B cell (primary cell): ENCODE measurements around the gene CUL1. TPM values are rescaled to one million over a fixed set of nuclear protein-coding genes. Genes with fewer than 3 reads are reported as not detected.
A peak's percentile ranks its signal among the peaks of the same experiment; 100 is the strongest.

ENCODE experiments used
- ATAC-seq: fragments of 200-7000 bp; cut with Tn5 transposase; one replicate; pipeline ENCODE4 v1.10.0; 2021; ENCODE audit warnings: low read depth, mild to moderate bottlenecking, moderate number of reproducible peaks, moderate library complexity
- CTCF ChIA-PET: fragments of 350-600 bp; sonication (Branson Sonifier 250); formaldehyde crosslinking; loops from one replicate; lab custom pipeline; 2021; ENCODE audit warnings: antibody characterized with exemption, inconsistent platforms; lab: Charles Lee
- POLR2A ChIA-PET: fragments of 350-600 bp; sonication (Branson Sonifier 250); formaldehyde crosslinking; loops from one replicate; lab custom pipeline; 2021; ENCODE audit warnings: antibody characterized with exemption; lab: Charles Lee
- DNase-seq: peaks from one replicate; pipeline ENCODE4 v3.0.0; 2013
- H2AFZ ChIP-seq: 2 replicates; pipeline ENCODE4 v1.6.1; 2012; ENCODE audit warnings: mild to moderate bottlenecking, low read depth, low read length; ENCODE audit not compliant: insufficient read depth, poor library complexity, severe bottlenecking
- H3K27ac ChIP-seq, 2 donors: 1 replicate in 1 of 2; 2 replicates in 1 of 2; pipeline ENCODE4 v1.5.1; 2012 to 2013; ENCODE audit warnings: low read length in 2 of 2, mild to moderate bottlenecking in 2 of 2, moderate library complexity in 1 of 2
- H3K27me3 ChIP-seq, 4 experiments: fragments of 200-600 bp in 1 of 4; sonication (generic) in 1 of 4; replicated peaks in 1 of 4; 1 replicate in 2 of 4; 2 replicates in 2 of 4; pipeline versions ENCODE4 v1.6.1 to v1.7.0; 2013 to 2016; ENCODE audit warnings: low read length in 3 of 4, mild to moderate bottlenecking in 2 of 4, mixed read lengths in 1 of 4, moderate library complexity in 1 of 4; ENCODE audit not compliant: insufficient read depth in 4 of 4, control insufficient read depth in 3 of 4; ENCODE audit errors: control extremely low read depth in 1 of 4
- H3K36me3 ChIP-seq, 2 experiments: replicated peaks in 1 of 2; 1 replicate in 1 of 2; 2 replicates in 1 of 2; pipeline versions ENCODE4 v1.6.1 to v1.7.1; 2013; ENCODE audit warnings: low read length in 1 of 2; ENCODE audit not compliant: insufficient read depth in 2 of 2, control insufficient read depth in 1 of 2; ENCODE audit errors: control extremely low read depth in 1 of 2, extremely low read depth in 1 of 2
- H3K4me1 ChIP-seq, 2 donors: fragments of 200-600 bp in 1 of 2; sonication (generic) in 1 of 2; 1 replicate in 1 of 2; 2 replicates in 1 of 2; pipeline versions ENCODE4 v1.5.1 to v1.6.1; 2013 to 2017; ENCODE audit warnings: low read length in 2 of 2; ENCODE audit not compliant: control insufficient read depth in 2 of 2, insufficient read depth in 2 of 2
- H3K4me2 ChIP-seq: replicated peaks from 2 replicates; pipeline ENCODE3; 2012; ENCODE audit warnings: mild to moderate bottlenecking, low read depth, low read length; ENCODE audit not compliant: poor library complexity, severe bottlenecking
- H3K4me3 ChIP-seq, 5 experiments: fragments of 200-600 bp in 1 of 5; sonication (generic) in 1 of 5; 1 replicate in 3 of 5; 2 replicates in 2 of 5; pipeline versions ENCODE4 v1.5.1 to v1.7.0; 2011 to 2016; ENCODE audit warnings: low read length in 4 of 5, mild to moderate bottlenecking in 4 of 5, low read depth in 2 of 5, control low read depth in 1 of 5, moderate library complexity in 1 of 5; ENCODE audit not compliant: insufficient read depth in 1 of 5; ENCODE audit errors: control extremely low read depth in 1 of 5, extremely low read depth in 1 of 5
- H3K79me2 ChIP-seq: fragments of 200-600 bp; sonication (generic); one replicate; pipeline ENCODE4 v1.6.0; 2016; ENCODE audit warnings: low read length; ENCODE audit not compliant: control insufficient read depth, insufficient read depth
- H3K9ac ChIP-seq: fragments of 200-600 bp; sonication (generic); 2 replicates; pipeline ENCODE4 v1.6.1; 2017; ENCODE audit warnings: mild to moderate bottlenecking, low read length, moderate library complexity
- H3K9me3 ChIP-seq, 3 donors: one replicate each; pipeline versions ENCODE4 v1.6.1 to v1.7.1; 2013; ENCODE audit warnings: low read length in 2 of 3; ENCODE audit not compliant: control insufficient read depth in 2 of 3, insufficient read depth in 1 of 3; ENCODE audit errors: control extremely low read depth in 1 of 3
- H4K20me1 ChIP-seq: 2 replicates; pipeline ENCODE4 v1.6.0; 2012; ENCODE audit warnings: mild to moderate bottlenecking, low read length; ENCODE audit not compliant: insufficient read depth, control insufficient read depth, poor library complexity, severe bottlenecking
- H3K27ac Mint-ChIP-seq: one replicate; pipeline ENCODE4 v1.8.0; 2021; ENCODE audit warnings: mixed read lengths
- H3K27me3 Mint-ChIP-seq: one replicate; pipeline ENCODE4 v1.8.0; 2021; ENCODE audit warnings: mixed read lengths
- H3K4me1 Mint-ChIP-seq: one replicate; pipeline ENCODE4 v1.8.0; 2021; ENCODE audit warnings: mixed read lengths
- H3K4me3 Mint-ChIP-seq: one replicate; pipeline ENCODE4 v1.8.0; 2021; ENCODE audit warnings: mixed read lengths
- H3K9me3 Mint-ChIP-seq: one replicate; pipeline ENCODE4 v1.8.0; 2022; ENCODE audit warnings: mixed read lengths; ENCODE audit not compliant: insufficient read depth
- CTCF ChIP-seq: fragments of 200-600 bp; IDR thresholded peaks from one replicate; pipeline ENCODE4 v1.8.0; 2022; ENCODE audit warnings: antibody characterized with exemption, mild to moderate bottlenecking
- EZH2 ChIP-seq: IDR thresholded peaks from 2 replicates; pipeline ENCODE4 v1.6.1; 2012; ENCODE audit warnings: borderline replicate concordance, low read depth, mild to moderate bottlenecking, moderate library complexity, low read length; ENCODE audit not compliant: insufficient read depth, poor library complexity, severe bottlenecking
- WGBS: methylation state at CpG from one replicate; pipeline ENCODE4 v1.1.5; 2013; ENCODE audit warnings: missing lambda C conversion rate; ENCODE audit not compliant: insufficient coverage; 5-methylcytosine and 5-hydroxymethylcytosine counted together
- intact Hi-C: fragments of 100-400 bp; cut with micrococcal nuclease; formaldehyde crosslinking; loops from one replicate; pipeline ENCODE4 v1.10.0; 2022
- polyA plus RNA-seq: library from polyadenylated mRNA; depleted of rRNA; stranded (reverse); fragments of >200 nt; gene quantifications from 2 replicates; pipeline ENCODE4 v1.2.3, GENCODE V29; 2012
- total RNA-seq, 2 donors: library from RNA; stranded (reverse); fragments of 120-200 nt in 1 of 2; gene quantifications; 1 replicate in 1 of 2; 2 replicates in 1 of 2; pipeline versions ENCODE4 v1.2.3 to v1.2.4, GENCODE V29; 2013 to 2022

CUL1 gene
- total and polyA plus RNA-seq, 2 donors (not counting 1 experiment from before 2014, with no cell fraction given) = 26.9 to 51.1 TPM

- ChIA-PET CTCF (interaction anchor here (0.8 kb wide), 1 partner anchor 14 kb away, joined by 3 read pairs; no protein-coding TSS in a partner anchor), POLR2A (interaction anchor here (0.6 kb wide), 1 partner anchor 93 kb away, joined by 7 read pairs; no protein-coding TSS in a partner anchor)
- no peak overlapping the region for H3K27ac Mint-ChIP-seq
- Histone ChIP-seq H3K9me3 (peaks cover 0 to 9% (median 0%) of the 10 kb centered on the region in 3 donors), H4K20me1 (peaks cover 24% of the 10 kb centered on the region), H2AFZ (no peak overlapping the region), H3K27ac (no peak overlapping the region), H3K36me3 (peaks cover 2 to 12% of the 10 kb centered on the region in 2 experiments), H3K4me2 (no peak overlapping the region), H3K79me2 (peaks cover 32% of the 10 kb centered on the region), H3K4me3 (no peak overlapping the region), H3K4me1 (no peaks in the 10 kb centered on the region), H3K9ac (no peak overlapping the region), H3K27me3 (no peaks in the 10 kb centered on the region)
- peaks cover 3% of the 10 kb centered on the region for H3K4me1 Mint-ChIP-seq
- ATAC-seq (no peak), DNase-seq (no peak)
- no peaks in the 10 kb centered on the region for H3K27me3 Mint-ChIP-seq
- TF ChIP-seq CTCF (no peak), EZH2 (no peak)
- H3K4me3 Mint-ChIP-seq = no peak overlapping the region
- intact Hi-C loops = loop anchor here (10.0 kb wide), 1 partner anchor 49 kb away; no protein-coding TSS in a partner anchor
- H3K9me3 Mint-ChIP-seq = peaks cover 5% of the 10 kb centered on the region
- 86% methylated on average over 2 of the region's 3 CpGs for WGBS
These were observed 47.4 kb downstream of the CUL1 start for GRCh38 chr7:148746135-148746534.

GRCh38 chr7:148747274-148747673 lies 48.6 kb downstream of the CUL1 start:
- intact Hi-C loops = loop anchor here (10.0 kb wide), 1 partner anchor 48 kb away; no protein-coding TSS in a partner anchor
- Histone ChIP-seq H3K4me3 (no peak overlapping the region), H3K9me3 (peaks cover 0 to 7% (median 0%) of the 10 kb centered on the region in 3 donors), H4K20me1 (peaks cover 29% of the 10 kb centered on the region), H3K27ac (no peak overlapping the region), H3K27me3 (no peaks in the 10 kb centered on the region), H3K79me2 (peaks cover 23% of the 10 kb centered on the region), H3K36me3 (peaks cover 0 to 4% of the 10 kb centered on the region in 2 experiments), H3K4me2 (no peak overlapping the region), H3K9ac (no peak overlapping the region), H3K4me1 (no peaks in the 10 kb centered on the region), H2AFZ (no peak overlapping the region)
- Mint-ChIP-seq H3K9me3 (peaks cover 2% of the 10 kb centered on the region), H3K4me3 (no peak overlapping the region), H3K4me1 (peaks cover 3% of the 10 kb centered on the region), H3K27me3 (no peaks in the 10 kb centered on the region), H3K27ac (no peak overlapping the region)
- CTCF ChIA-PET = interaction anchor here (0.9 kb wide), 1 partner anchor 12 kb away, joined by 3 read pairs; no protein-coding TSS in a partner anchor
- POLR2A ChIA-PET = interaction anchor here (0.5 kb wide), 1 partner anchor 226 kb away, joined by 3 read pairs; no protein-coding TSS in a partner anchor
- ATAC-seq (no peak), DNase-seq (peak; percentile 23)
- TF ChIP-seq CTCF = no peak
- TF ChIP-seq EZH2 = no peak
- WGBS = 100% methylated on average over 1 of the region's 3 CpGs
